H9 (cell line): ENCODE data around the gene IL12RB1. TPM values are rescaled to one million over a fixed set of nuclear protein-coding genes. Genes with fewer than 3 reads are reported as not detected.

Experiments used
- DNase-seq: peaks from one replicate; pipeline ENCODE4 v3.0.0-alpha.2; 2017
- H2AFZ ChIP-seq: one replicate; pipeline ENCODE4 v1.6.1; 2013; ENCODE audit warnings: mild to moderate bottlenecking, low read length, control low read depth, moderate library complexity
- H2AK5ac ChIP-seq: 2 replicates; pipeline ENCODE4 v1.6.1; 2013; ENCODE audit warnings: low read length, control low read depth, mixed read lengths; ENCODE audit not compliant: insufficient read length
- H2BK120ac ChIP-seq: one replicate; pipeline ENCODE4 v1.6.1; 2013; ENCODE audit warnings: low read depth, mild to moderate bottlenecking, low read length, control low read depth, inconsistent platforms; ENCODE audit not compliant: poor library complexity, severe bottlenecking
- H2BK12ac ChIP-seq: 2 replicates; pipeline ENCODE4 v1.6.1; 2013; ENCODE audit warnings: low read length, control low read depth, mixed read lengths, low read depth; ENCODE audit not compliant: insufficient read length
- H2BK15ac ChIP-seq: 2 replicates; pipeline ENCODE4 v1.6.1; 2013; ENCODE audit warnings: low read depth, low read length, control low read depth
- H2BK20ac ChIP-seq: one replicate; pipeline ENCODE4 v1.6.1; 2013; ENCODE audit warnings: low read depth, mild to moderate bottlenecking, low read length, control low read depth, inconsistent platforms; ENCODE audit not compliant: poor library complexity, severe bottlenecking
- H2BK5ac ChIP-seq: 2 replicates; pipeline ENCODE4 v1.6.1; 2013; ENCODE audit warnings: low read length, control low read depth, mixed read lengths; ENCODE audit not compliant: insufficient read length
- H3K14ac ChIP-seq: 2 replicates; pipeline ENCODE4 v1.6.1; 2013; ENCODE audit warnings: low read length, control low read depth; ENCODE audit not compliant: insufficient read depth
- H3K18ac ChIP-seq: 2 replicates; pipeline ENCODE4 v1.6.1; 2013; ENCODE audit warnings: low read depth, mild to moderate bottlenecking, mixed read lengths, low read length, control low read depth; ENCODE audit not compliant: insufficient read length
- H3K23ac ChIP-seq: 2 replicates; pipeline ENCODE4 v1.6.1; 2013; ENCODE audit warnings: low read length, control low read depth, mixed read lengths, low read depth; ENCODE audit not compliant: insufficient read length
- H3K23me2 ChIP-seq: 2 replicates; pipeline ENCODE4 v1.6.1; 2013; ENCODE audit warnings: low read depth, mild to moderate bottlenecking, mixed read lengths, low read length, control low read depth; ENCODE audit not compliant: insufficient read length, poor library complexity, severe bottlenecking
- H3K27ac ChIP-seq: 2 replicates; pipeline ENCODE4 v1.5.1; 2013; ENCODE audit warnings: low read length, control low read depth, mixed read lengths, low read depth; ENCODE audit not compliant: insufficient read length
- H3K27me3 ChIP-seq: 2 replicates; pipeline ENCODE4 v1.6.1; 2013; ENCODE audit warnings: low read length, control low read depth, inconsistent platforms; ENCODE audit not compliant: insufficient read depth
- H3K4ac ChIP-seq: 2 replicates; pipeline ENCODE4 v1.6.1; 2013; ENCODE audit warnings: low read depth, mild to moderate bottlenecking, control low read depth, inconsistent platforms, low read length, moderate library complexity
- H3K4me1 ChIP-seq: 2 replicates; pipeline ENCODE4 v1.6.1; 2013; ENCODE audit warnings: low read length, control low read depth, inconsistent platforms; ENCODE audit not compliant: insufficient read depth
- H3K4me2 ChIP-seq: 2 replicates; pipeline ENCODE4 v1.6.1; 2013; ENCODE audit warnings: low read length, control low read depth, mixed read lengths; ENCODE audit not compliant: insufficient read length, insufficient read depth
- H3K56ac ChIP-seq: 2 replicates; pipeline ENCODE4 v1.6.1; 2013; ENCODE audit warnings: low read depth, mild to moderate bottlenecking, mixed read lengths, low read length, control low read depth; ENCODE audit not compliant: insufficient read length
- H3K79me1 ChIP-seq: 2 replicates; pipeline ENCODE4 v1.6.1; 2013; ENCODE audit warnings: low read depth, mild to moderate bottlenecking, moderate library complexity, low read length, control low read depth, inconsistent platforms; ENCODE audit not compliant: insufficient read depth, poor library complexity, severe bottlenecking
- H3K79me2 ChIP-seq: 2 replicates; pipeline ENCODE4 v1.6.1; 2013; ENCODE audit warnings: low read length, control low read depth, inconsistent platforms; ENCODE audit not compliant: insufficient read depth
- H3K9ac ChIP-seq: 2 replicates; pipeline ENCODE4 v1.6.1; 2013; ENCODE audit warnings: low read length, control low read depth, mixed read lengths; ENCODE audit not compliant: insufficient read length; ENCODE audit errors: extremely low read depth
- H3K9me3 ChIP-seq: one replicate; pipeline ENCODE4 v1.6.1; 2013; ENCODE audit warnings: low read depth, low read length, inconsistent platforms; ENCODE audit not compliant: control insufficient read depth
- H3T11ph ChIP-seq: one replicate; pipeline ENCODE4 v1.6.1; 2013; ENCODE audit warnings: mild to moderate bottlenecking, low read length, control low read depth, inconsistent platforms
- H4K20me1 ChIP-seq: one replicate; pipeline ENCODE4 v1.6.1; 2013; ENCODE audit not compliant: control insufficient read depth, insufficient read length, insufficient read depth
- H4K5ac ChIP-seq: 2 replicates; pipeline ENCODE4 v1.6.1; 2013; ENCODE audit warnings: low read depth, mild to moderate bottlenecking, mixed read lengths, low read length, control low read depth; ENCODE audit not compliant: insufficient read length
- H4K8ac ChIP-seq: replicated peaks from 2 replicates; pipeline ENCODE4 v1.6.1; 2013; ENCODE audit warnings: low read length, control low read depth, mixed read lengths, low read depth; ENCODE audit not compliant: insufficient read length
- H4K91ac ChIP-seq: 2 replicates; pipeline ENCODE4 v1.6.1; 2013; ENCODE audit warnings: low read depth, mild to moderate bottlenecking, moderate library complexity, mixed read lengths, low read length, control low read depth; ENCODE audit not compliant: insufficient read length
- H3K27ac Mint-ChIP-seq, 3 experiments: 2 replicates in 2 of 3; 3 replicates in 1 of 3; pipeline ENCODE4 v1.8.0; 2020 to 2021; ENCODE audit warnings: mixed read lengths in 3 of 3, mild to moderate bottlenecking in 1 of 3, moderate library complexity in 1 of 3
- H3K27me3 Mint-ChIP-seq: 2 replicates; pipeline ENCODE4 v1.8.0; 2021; ENCODE audit warnings: low read depth, mild to moderate bottlenecking, moderate library complexity, mixed read lengths
- H3K36me3 Mint-ChIP-seq, 3 experiments: 2 replicates in 2 of 3; 3 replicates in 1 of 3; pipeline ENCODE4 v1.8.0; 2020 to 2021; ENCODE audit warnings: low read depth in 3 of 3, mixed read lengths in 3 of 3; ENCODE audit not compliant: insufficient read depth in 1 of 3
- H3K4me1 Mint-ChIP-seq, 2 experiments: 2 replicates each; pipeline ENCODE4 v1.8.0; 2020; ENCODE audit warnings: mixed read lengths in 2 of 2
- H3K4me3 Mint-ChIP-seq, 2 experiments: 2 replicates in 1 of 2; 3 replicates in 1 of 2; pipeline ENCODE4 v1.8.0; 2020 to 2021; ENCODE audit warnings: mild to moderate bottlenecking in 2 of 2, mixed read lengths in 2 of 2, moderate library complexity in 1 of 2
- H3K9me3 Mint-ChIP-seq, 2 experiments: 2 replicates in 1 of 2; 3 replicates in 1 of 2; pipeline ENCODE4 v1.8.0; 2020; ENCODE audit warnings: mild to moderate bottlenecking in 2 of 2, mixed read lengths in 2 of 2, moderate library complexity in 1 of 2
- CTCF ChIP-seq: fragments of 200-600 bp; sonication (generic); conservative IDR thresholded peaks from 3 replicates; pipeline ENCODE4 v1.8.0; 2021; ENCODE audit warnings: antibody characterized with exemption, mild to moderate bottlenecking
- WGBS: extraction: QIAGEN DNeasy Blood & Tissue Kit; methylation state at CpG from one replicate; pipeline ENCODE4 v1.1.7; 2013; ENCODE audit warnings: missing lambda C conversion rate, low lambda C conversion rate, mixed read lengths; ENCODE audit not compliant: insufficient read length; ENCODE audit errors: extremely low coverage; 5-methylcytosine and 5-hydroxymethylcytosine counted together
- total RNA-seq: library from RNA; stranded (reverse); gene quantifications from 2 replicates; pipeline ENCODE4 v1.2.1, GENCODE V29; 2021

Gene IL12RB1
- total RNA-seq, 1 experiment from 2014 or later = not detected

DNA sequence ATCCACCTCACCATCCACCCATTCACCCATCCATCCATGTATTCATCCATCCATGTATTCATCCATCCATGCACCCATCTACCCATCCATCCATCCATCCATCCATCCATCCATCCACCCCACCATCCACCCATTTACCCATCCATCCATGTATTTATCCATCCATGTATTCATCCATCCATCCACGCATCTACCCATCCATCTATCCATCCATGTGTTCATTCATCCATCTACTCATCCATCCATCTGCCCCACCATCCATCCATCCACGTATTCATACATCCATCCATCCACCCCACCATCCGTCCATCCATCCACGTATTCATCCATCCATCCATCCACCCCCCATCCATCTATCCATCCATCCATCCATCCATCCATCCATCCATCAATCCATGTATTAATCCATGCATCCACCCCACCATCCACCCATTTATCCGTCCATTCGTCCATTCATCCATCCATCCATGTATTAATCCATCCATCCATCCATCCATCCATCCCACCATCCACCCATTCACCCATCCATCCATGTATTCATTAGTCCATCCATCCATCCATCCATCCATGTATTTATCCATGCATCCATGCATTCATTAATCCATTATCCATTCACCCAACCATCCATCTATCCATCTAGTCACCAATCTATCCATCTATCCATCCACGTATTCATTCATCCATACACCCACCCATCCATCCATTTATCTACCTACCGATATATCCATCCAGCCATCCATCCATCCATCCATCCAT, 2.6 kb downstream of the IL12RB1 start:
- no peak overlapping the region; a peak in 1 of 5 replicates for H3K4me3 Mint-ChIP-seq
- Histone ChIP-seq H3K9me3 (no peaks in the 10 kb centered on the region), H2BK12ac (no peak overlapping the region), H2BK15ac (no peak overlapping the region), H3K56ac (no peak overlapping the region), H3K27me3 (no peaks in the 10 kb centered on the region), H4K5ac (no peak overlapping the region), H3K79me2 (no peaks in the 10 kb centered on the region), H4K91ac (no peak overlapping the region), H3K14ac (no peak overlapping the region), H3K27ac (no peak overlapping the region), H3K4me1 (no peaks in the 10 kb centered on the region), H3K4ac (no peak overlapping the region), H2AK5ac (no peak overlapping the region), H3T11ph (no peak overlapping the region), H3K18ac (no peak overlapping the region), H3K4me2 (no peak overlapping the region), H2BK120ac (no peak overlapping the region), H3K23ac (no peak overlapping the region), H2BK20ac (no peak overlapping the region), H2BK5ac (no peak overlapping the region), H4K20me1 (no peaks in the 10 kb centered on the region), H4K8ac (no peak overlapping the region), H3K23me2 (no peaks in the 10 kb centered on the region), H3K79me1 (no peaks in the 10 kb centered on the region), H3K9ac (no peak overlapping the region), H2AFZ (no peak overlapping the region)
- H3K36me3 Mint-ChIP-seq = no peaks in the 10 kb centered on the region
- peaks cover 4 to 8% of the 10 kb centered on the region in 2 experiments; a peak in 3 of 5 replicates for H3K9me3 Mint-ChIP-seq
- 99% methylated on average over 5 of the region's 8 CpGs for WGBS
- no peak for DNase-seq
- no peaks in the 10 kb centered on the region for H3K4me1 Mint-ChIP-seq
- H3K27me3 Mint-ChIP-seq = peaks cover 14% of the 10 kb centered on the region
- H3K27ac Mint-ChIP-seq = no peak overlapping the region
- no peak for TF ChIP-seq CTCF
